ENCODE measurements around the gene PTPN21. TPM values are rescaled to one million over a fixed set of nuclear protein-coding genes. Genes with fewer than 3 reads are reported as not detected.

The PTPN21 gene
- total and polyA plus RNA-seq, 2 donors from 2014 or later, result 5.3 to 23.2 TPM

DNA sequence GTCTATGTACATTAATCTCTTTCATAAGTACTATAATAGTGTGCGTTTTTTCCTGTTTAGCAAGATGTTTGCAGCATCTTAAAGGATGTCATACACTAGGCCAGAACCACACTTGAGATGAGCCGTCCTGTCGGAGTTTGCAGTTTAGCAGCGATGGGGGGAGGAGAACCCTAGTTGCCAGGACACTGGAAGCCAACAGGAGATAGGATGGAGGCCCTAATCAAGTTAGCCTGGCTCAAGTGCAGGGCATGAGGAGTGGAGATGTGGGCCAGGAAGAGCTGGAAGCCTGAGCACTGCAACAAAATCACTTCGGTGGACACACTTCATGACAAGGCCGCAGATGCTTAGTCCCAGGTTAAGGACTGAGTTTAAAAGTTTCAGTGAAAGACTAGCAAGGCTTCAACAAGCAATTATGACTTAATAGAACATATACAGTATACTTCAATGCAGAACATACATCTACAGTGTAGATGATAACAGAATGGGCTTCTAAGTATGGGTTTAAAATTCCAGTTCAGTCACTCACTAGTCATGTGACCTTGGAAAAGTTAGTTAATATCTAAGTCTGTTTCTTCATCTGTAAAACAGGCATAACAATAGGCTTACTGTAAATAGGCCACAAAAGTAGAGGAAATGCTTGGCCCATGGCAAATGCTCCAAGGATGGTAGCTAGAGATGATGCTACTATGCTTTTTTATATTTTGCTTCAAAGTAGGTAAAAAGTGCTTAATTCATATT, 77.1 kb downstream of the PTPN21 start:
- Histone ChIP-seq H3K27ac (ENCODE audit: low read depth in 2 of 2, low read length in 2 of 2) (no peak overlapping the region), H3K4me1 (ENCODE audit: control insufficient read depth in 2 of 3, insufficient read depth in 2 of 3, low read depth in 1 of 3, low read length in 3 of 3) (no peaks in the 10 kb centered on the region), H3K4me3 (ENCODE audit: low read length in 3 of 3) (no peak overlapping the region), H3K9me3 (ENCODE audit: control insufficient read depth in 2 of 3, insufficient read depth in 1 of 3, low read length in 3 of 3) (no peaks in the 10 kb centered on the region), H3K9ac (ENCODE audit: low read length in 3 of 3) (no peak overlapping the region), H3K36me3 (ENCODE audit: control insufficient read depth in 2 of 3, insufficient read depth in 3 of 3, low read length in 3 of 3) (peaks cover 0 to 8% (median 6%) of the 10 kb centered on the region in 3 donors), H3K27me3 (ENCODE audit: control insufficient read depth, insufficient read depth, low read length) (no peaks in the 10 kb centered on the region)
- intact Hi-C loops (cut with DNase I), result no loop called here
- DNase-seq (no peak), FAIRE-seq (no peak)
- TF ChIP-seq, protein P1, sequence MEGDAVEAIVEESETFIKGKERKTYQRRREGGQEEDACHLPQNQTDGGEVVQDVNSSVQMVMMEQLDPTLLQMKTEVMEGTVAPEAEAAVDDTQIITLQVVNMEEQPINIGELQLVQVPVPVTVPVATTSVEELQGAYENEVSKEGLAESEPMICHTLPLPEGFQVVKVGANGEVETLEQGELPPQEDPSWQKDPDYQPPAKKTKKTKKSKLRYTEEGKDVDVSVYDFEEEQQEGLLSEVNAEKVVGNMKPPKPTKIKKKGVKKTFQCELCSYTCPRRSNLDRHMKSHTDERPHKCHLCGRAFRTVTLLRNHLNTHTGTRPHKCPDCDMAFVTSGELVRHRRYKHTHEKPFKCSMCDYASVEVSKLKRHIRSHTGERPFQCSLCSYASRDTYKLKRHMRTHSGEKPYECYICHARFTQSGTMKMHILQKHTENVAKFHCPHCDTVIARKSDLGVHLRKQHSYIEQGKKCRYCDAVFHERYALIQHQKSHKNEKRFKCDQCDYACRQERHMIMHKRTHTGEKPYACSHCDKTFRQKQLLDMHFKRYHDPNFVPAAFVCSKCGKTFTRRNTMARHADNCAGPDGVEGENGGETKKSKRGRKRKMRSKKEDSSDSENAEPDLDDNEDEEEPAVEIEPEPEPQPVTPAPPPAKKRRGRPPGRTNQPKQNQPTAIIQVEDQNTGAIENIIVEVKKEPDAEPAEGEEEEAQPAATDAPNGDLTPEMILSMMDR (IDR thresholded peaks at IDR 0.05; ENCODE audit: borderline replicate concordance, extremely low read depth, insufficient read depth), result no peak

DNA sequence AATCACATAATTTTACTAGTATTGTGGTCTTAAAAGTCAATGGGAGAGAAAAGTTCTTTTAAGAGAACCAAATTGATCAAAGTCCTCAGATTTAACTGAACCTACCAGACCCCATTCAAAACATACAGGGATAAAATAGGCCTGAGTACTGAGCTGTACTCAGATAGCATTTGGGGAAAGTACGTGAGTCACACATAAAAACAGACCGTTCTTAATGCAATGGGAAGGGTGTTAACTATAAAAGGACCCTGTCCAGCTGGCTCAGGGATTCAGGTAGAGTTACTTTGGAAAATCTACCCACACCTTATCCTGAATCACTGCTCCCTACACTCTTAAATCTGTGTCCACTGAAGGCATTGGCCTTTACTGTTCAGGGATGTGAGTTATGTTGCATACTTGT, 78.0 kb downstream of the PTPN21 start:
- TF ChIP-seq, protein P1 (IDR thresholded peaks at IDR 0.05; ENCODE audit: borderline replicate concordance, extremely low read depth, insufficient read depth), result no peak
- no peaks in the 10 kb centered on the region for H3K9me3 ChIP-seq (ENCODE audit: control insufficient read depth in 2 of 3, insufficient read depth in 1 of 3, low read length in 3 of 3)
- H3K36me3 ChIP-seq (ENCODE audit: control insufficient read depth in 2 of 3, insufficient read depth in 3 of 3, low read length in 3 of 3), result peaks cover 4 to 8% (median 6%) of the 10 kb centered on the region in 3 donors
- H3K27me3 ChIP-seq (ENCODE audit: control insufficient read depth, insufficient read depth, low read length), result no peaks in the 10 kb centered on the region
- intact Hi-C loops (cut with DNase I), result no loop called here
- FAIRE-seq (no peak), DNase-seq (no peak)
- H3K27ac ChIP-seq (ENCODE audit: low read depth in 2 of 2, low read length in 2 of 2), result no peak overlapping the region
- H3K4me3 ChIP-seq (ENCODE audit: low read length in 3 of 3), result no peak overlapping the region
- H3K9ac ChIP-seq (ENCODE audit: low read length in 3 of 3), result no peak overlapping the region
- H3K4me1 ChIP-seq (ENCODE audit: control insufficient read depth in 2 of 3, insufficient read depth in 2 of 3, low read depth in 1 of 3, low read length in 3 of 3), result no peaks in the 10 kb centered on the region

DNA sequence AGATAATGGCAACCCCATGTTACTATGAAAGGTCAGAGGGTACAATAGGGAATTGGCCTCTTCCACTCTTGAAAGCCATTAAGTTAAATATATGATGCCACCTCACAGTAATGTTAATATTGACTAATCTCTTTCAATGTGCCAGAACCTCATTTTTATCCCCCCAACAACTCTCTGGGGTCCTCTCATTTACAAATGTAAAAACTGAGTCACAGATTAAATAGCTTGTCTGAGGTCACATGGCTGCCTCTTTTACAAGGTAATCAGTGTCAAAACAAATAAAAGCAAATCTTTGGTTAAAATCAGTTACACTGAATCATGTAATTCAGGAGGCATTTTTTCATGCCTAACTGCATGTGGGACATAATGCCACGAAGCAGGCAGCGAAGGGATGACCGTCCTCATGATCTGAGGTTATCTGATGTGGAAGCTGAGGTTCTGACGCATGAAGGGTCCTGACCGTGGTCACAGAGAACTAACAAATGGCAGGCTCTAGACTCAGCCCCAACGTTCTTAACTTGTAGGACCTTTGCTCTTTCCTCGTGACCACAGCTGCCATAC, 78.5 kb downstream of the PTPN21 start:
- TF ChIP-seq, protein P1 (IDR thresholded peaks at IDR 0.05; ENCODE audit: borderline replicate concordance, extremely low read depth, insufficient read depth), result no peak

More for the DNA sequence above, 78.5 kb downstream of the PTPN21 start:
- no peak overlapping the region for H3K4me3 ChIP-seq (ENCODE audit: low read length in 3 of 3)
- FAIRE-seq, result no peak
- intact Hi-C loops (cut with DNase I), result no loop called here
- no peaks in the 10 kb centered on the region for H3K27me3 ChIP-seq (ENCODE audit: control insufficient read depth, insufficient read depth, low read length)
- no peak overlapping the region for H3K27ac ChIP-seq (ENCODE audit: low read depth in 2 of 2, low read length in 2 of 2)
- no peak for DNase-seq
- H3K9ac ChIP-seq (ENCODE audit: low read length in 3 of 3), result no peak overlapping the region
- H3K9me3 ChIP-seq (ENCODE audit: control insufficient read depth in 2 of 3, insufficient read depth in 1 of 3, low read length in 3 of 3), result no peaks in the 10 kb centered on the region
- H3K36me3 ChIP-seq (ENCODE audit: control insufficient read depth in 2 of 3, insufficient read depth in 3 of 3, low read length in 3 of 3), result peaks cover 4 to 9% (median 6%) of the 10 kb centered on the region in 3 donors
- no peaks in the 10 kb centered on the region for H3K4me1 ChIP-seq (ENCODE audit: control insufficient read depth in 2 of 3, insufficient read depth in 2 of 3, low read depth in 1 of 3, low read length in 3 of 3)

Measured in kidney (tissue), 14 donors.